H1 (cell line): Measurements from ENCODE around the gene NCLN.

Source experiments
- ASH2L ChIP-seq: fragments of 200-600, 300-600 bp; sonication (generic); IDR thresholded peaks from one replicate; pipeline ENCODE4 v1.7.1; 2017; ENCODE audit warnings: low read length
- ATF3 ChIP-seq: IDR thresholded peaks from 2 replicates; pipeline ENCODE4 v1.6.1; 2011; ENCODE audit warnings: low read depth, mild to moderate bottlenecking, low read length; ENCODE audit not compliant: insufficient read depth
- CEBPB ChIP-seq: IDR thresholded peaks from 2 replicates; pipeline ENCODE4 v1.6.1; 2012; ENCODE audit warnings: low read depth, low read length
- CTCF ChIP-seq, 3 experiments: IDR thresholded peaks; 1 replicate in 2 of 3; 2 replicates in 1 of 3; pipeline versions ENCODE4 v1.5.1 to v1.6.1; 2011; ENCODE audit warnings: low read length in 3 of 3, mild to moderate bottlenecking in 3 of 3, inconsistent platforms in 2 of 3, low read depth in 1 of 3, moderate library complexity in 1 of 3; ENCODE audit not compliant: insufficient read depth in 1 of 3; ENCODE audit errors: control extremely low read depth in 1 of 3
- EP300 ChIP-seq, 2 experiments: IDR thresholded peaks; 1 replicate in 1 of 2; 2 replicates in 1 of 2; pipeline ENCODE4 v1.6.1; 2011 to 2012; ENCODE audit warnings: low read depth in 2 of 2, low read length in 2 of 2, mild to moderate bottlenecking in 2 of 2, borderline replicate concordance in 1 of 2, inconsistent platforms in 1 of 2, moderate library complexity in 1 of 2
- MAFK ChIP-seq: IDR thresholded peaks from 2 replicates; pipeline ENCODE4 v1.6.1; 2012; ENCODE audit warnings: low read depth, mild to moderate bottlenecking, improper control_type of control experiment, low read length
- MAX ChIP-seq: IDR thresholded peaks from 2 replicates; pipeline ENCODE4 v1.6.1; 2012; ENCODE audit warnings: inconsistent platforms
- POLR2A ChIP-seq, 2 experiments: IDR thresholded peaks; 1 replicate in 1 of 2; 2 replicates in 1 of 2; pipeline ENCODE4 v1.6.1; 2011; ENCODE audit warnings: low read depth in 2 of 2, low read length in 2 of 2, mild to moderate bottlenecking in 2 of 2; ENCODE audit errors: control extremely low read depth in 1 of 2
- POLR2AphosphoS5 ChIP-seq: IDR thresholded peaks from 2 replicates; pipeline ENCODE4 v1.6.1; 2011; ENCODE audit warnings: low read depth, low read length
- POU5F1 ChIP-seq: IDR thresholded peaks from 2 replicates; pipeline ENCODE4 v1.6.1; 2011; ENCODE audit warnings: low read depth, mild to moderate bottlenecking, low read length, moderate library complexity
- RAD21 ChIP-seq, 2 experiments: IDR thresholded peaks in 1 of 2; conservative IDR thresholded peaks in 1 of 2; 2 replicates each; pipeline ENCODE4 v1.6.1; 2011; ENCODE audit warnings: low read depth in 2 of 2, low read length in 2 of 2, improper control_type of control experiment in 1 of 2, inconsistent platforms in 1 of 2, mild to moderate bottlenecking in 1 of 2, moderate library complexity in 1 of 2
- RBBP5 ChIP-seq: IDR thresholded peaks from 2 replicates; pipeline ENCODE4 v1.7.1; 2012; ENCODE audit warnings: low read depth, mild to moderate bottlenecking, inconsistent platforms, low read length, moderate library complexity, borderline replicate concordance
- TAF7 ChIP-seq: optimal IDR thresholded peaks from 2 replicates; pipeline ENCODE3; 2011; ENCODE audit warnings: low read depth, mild to moderate bottlenecking, inconsistent platforms, low read length, moderate library complexity, borderline replicate concordance
- TEAD4 ChIP-seq: IDR thresholded peaks from 2 replicates; pipeline ENCODE4 v1.6.1; 2012; ENCODE audit warnings: low read depth, low read length, inconsistent platforms, mixed read lengths

- TF ChIP-seq RBBP5 = no peak
- TF ChIP-seq POLR2AphosphoS5 = no peak
- peak; percentile 81 to 95 (median 90) for TF ChIP-seq CTCF (IDR thresholded peaks at IDR 0.05; ENCODE audit: control extremely low read depth in 1 of 3, insufficient read depth in 1 of 3, low read depth in 1 of 3, low read length in 3 of 3)
- TF ChIP-seq MAFK = no peak
- TF ChIP-seq TAF7 = no peak
- TF ChIP-seq POLR2A (IDR thresholded peaks at IDR 0.05; ENCODE audit: control extremely low read depth in 1 of 2, low read depth in 2 of 2, low read length in 2 of 2) = no peak
- no peak for TF ChIP-seq EP300 (IDR thresholded peaks at IDR 0.05; ENCODE audit: borderline replicate concordance in 1 of 2, low read depth in 2 of 2, low read length in 2 of 2)
- 0 out of 2 replicates have a peak, but pooled peaks have one; percentile 22 for TF ChIP-seq MAX
- no peak for TF ChIP-seq CEBPB
- no peak for TF ChIP-seq POU5F1
- no peak for TF ChIP-seq TEAD4
- no peak for TF ChIP-seq ATF3
- TF ChIP-seq ASH2L = no peak
- peak; percentile 34 to 48; a peak in 2 of 4 replicates for TF ChIP-seq RAD21 (IDR thresholded peaks at IDR 0.05 in 1 of 2, conservative IDR thresholded peaks at IDR 0.05 in 1 of 2; ENCODE audit: low read depth in 2 of 2, low read length in 2 of 2)
Observed at GRCh38 chr19:3146677-3147100, 39.0 kb upstream of the NCLN start.
